Right atrium auricular region (tissue), 2 donors: ENCODE results near the gene TECPR2. TPM values are rescaled to one million over a fixed set of nuclear protein-coding genes. Genes with fewer than 3 reads are reported as not detected.

Experiments
- DNase-seq: peaks from one replicate; pipeline ENCODE4 v3.0.0-alpha.2; 2019; ENCODE audit warnings: low spot score
- H3K27ac ChIP-seq, 2 donors: fragments of 200-600 bp; sonication (generic); 1 replicate in 1 of 2; 2 replicates in 1 of 2; pipeline ENCODE4 v1.5.1; 2016 to 2019
- H3K27me3 ChIP-seq, 2 donors: fragments of 200-600 bp; sonication (generic); one replicate each; pipeline versions ENCODE4 v1.5.1 to v1.6.0; 2017 to 2019
- H3K36me3 ChIP-seq: fragments of 200-600 bp; sonication (generic); one replicate; pipeline ENCODE4 v1.5.1; 2016
- H3K4me1 ChIP-seq, 2 donors: fragments of 200-600 bp; sonication (generic); one replicate each; pipeline versions ENCODE4 v1.5.1 to v1.6.0; 2017 to 2019
- H3K4me3 ChIP-seq, 2 donors: fragments of 200-600 bp; sonication (generic); 1 replicate in 1 of 2; 2 replicates in 1 of 2; pipeline ENCODE4 v1.5.1; 2017 to 2019; ENCODE audit warnings: mild to moderate bottlenecking in 1 of 2, moderate library complexity in 1 of 2
- H3K9me3 ChIP-seq, 2 donors: fragments of 200-600 bp; sonication (generic); one replicate each; pipeline ENCODE4 v1.5.1; 2019
- total RNA-seq, 2 donors: library from RNA; depleted of rRNA; stranded (reverse); fragments of >200 nt; gene quantifications; one replicate each; pipeline ENCODE4 v1.1.0, GENCODE V29; 2016
- TF ChIP-seq, protein P1 (sequence below), 2 donors: fragments of 200-600 bp; sonication (generic); IDR thresholded peaks; one replicate each; pipeline ENCODE4 v1.5.1; 2019; ENCODE audit warnings: antibody characterized with exemption in 2 of 2

Gene TECPR2
- total RNA-seq, 2 donors from 2014 or later: 13.2 to 15.5 TPM

DNA sequence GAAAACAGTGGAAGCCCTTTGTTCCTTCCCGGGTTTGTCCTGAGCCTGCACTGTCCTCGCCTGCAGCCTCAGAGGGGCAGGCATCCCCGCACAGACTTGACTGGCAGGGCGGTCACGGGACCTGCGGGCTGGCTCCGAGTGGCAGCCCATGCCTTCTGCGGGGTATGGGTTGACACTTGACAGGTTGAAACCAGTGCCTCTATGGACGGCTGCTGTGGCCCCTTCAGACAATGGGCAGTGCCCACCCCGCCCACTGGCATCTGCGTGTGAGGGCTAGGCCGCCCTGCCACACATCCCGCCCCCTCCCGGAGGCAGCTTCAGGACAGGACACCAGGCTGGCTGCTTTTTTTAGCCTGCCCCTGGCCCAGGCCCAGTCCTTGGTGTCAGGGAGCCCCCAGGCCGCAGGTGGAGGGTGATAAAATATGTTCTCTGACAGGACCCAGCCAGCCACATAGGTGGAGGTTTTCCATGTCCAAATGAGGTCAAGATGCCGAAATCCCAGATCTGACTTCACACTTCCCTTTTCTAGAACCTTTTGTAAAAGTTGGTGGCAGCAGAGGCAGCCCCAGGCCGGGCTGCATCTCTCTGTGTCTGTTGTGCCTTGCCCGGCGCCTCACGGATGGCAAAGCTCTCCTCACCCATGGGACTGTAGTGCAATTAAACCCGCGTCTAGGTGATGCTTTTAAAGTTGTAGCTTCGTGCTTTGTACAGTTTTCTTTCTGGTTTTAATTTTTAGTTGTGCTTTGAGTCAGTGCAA lies 136.8 kb downstream of the TECPR2 start:
- TF ChIP-seq, protein P1, sequence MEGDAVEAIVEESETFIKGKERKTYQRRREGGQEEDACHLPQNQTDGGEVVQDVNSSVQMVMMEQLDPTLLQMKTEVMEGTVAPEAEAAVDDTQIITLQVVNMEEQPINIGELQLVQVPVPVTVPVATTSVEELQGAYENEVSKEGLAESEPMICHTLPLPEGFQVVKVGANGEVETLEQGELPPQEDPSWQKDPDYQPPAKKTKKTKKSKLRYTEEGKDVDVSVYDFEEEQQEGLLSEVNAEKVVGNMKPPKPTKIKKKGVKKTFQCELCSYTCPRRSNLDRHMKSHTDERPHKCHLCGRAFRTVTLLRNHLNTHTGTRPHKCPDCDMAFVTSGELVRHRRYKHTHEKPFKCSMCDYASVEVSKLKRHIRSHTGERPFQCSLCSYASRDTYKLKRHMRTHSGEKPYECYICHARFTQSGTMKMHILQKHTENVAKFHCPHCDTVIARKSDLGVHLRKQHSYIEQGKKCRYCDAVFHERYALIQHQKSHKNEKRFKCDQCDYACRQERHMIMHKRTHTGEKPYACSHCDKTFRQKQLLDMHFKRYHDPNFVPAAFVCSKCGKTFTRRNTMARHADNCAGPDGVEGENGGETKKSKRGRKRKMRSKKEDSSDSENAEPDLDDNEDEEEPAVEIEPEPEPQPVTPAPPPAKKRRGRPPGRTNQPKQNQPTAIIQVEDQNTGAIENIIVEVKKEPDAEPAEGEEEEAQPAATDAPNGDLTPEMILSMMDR (IDR thresholded peaks at IDR 0.05): no peak
- no peaks in the 10 kb centered on the region for H3K9me3 ChIP-seq
- no peak overlapping the region for H3K4me3 ChIP-seq
- peaks cover 22% of the 10 kb centered on the region for H3K36me3 ChIP-seq
- peak overlapping the region; percentile 82 to 93 for H3K27ac ChIP-seq
- DNase-seq: no peak
- peaks cover 0 to 48% of the 10 kb centered on the region in 2 donors for H3K4me1 ChIP-seq
- no peaks in the 10 kb centered on the region for H3K27me3 ChIP-seq

DNA sequence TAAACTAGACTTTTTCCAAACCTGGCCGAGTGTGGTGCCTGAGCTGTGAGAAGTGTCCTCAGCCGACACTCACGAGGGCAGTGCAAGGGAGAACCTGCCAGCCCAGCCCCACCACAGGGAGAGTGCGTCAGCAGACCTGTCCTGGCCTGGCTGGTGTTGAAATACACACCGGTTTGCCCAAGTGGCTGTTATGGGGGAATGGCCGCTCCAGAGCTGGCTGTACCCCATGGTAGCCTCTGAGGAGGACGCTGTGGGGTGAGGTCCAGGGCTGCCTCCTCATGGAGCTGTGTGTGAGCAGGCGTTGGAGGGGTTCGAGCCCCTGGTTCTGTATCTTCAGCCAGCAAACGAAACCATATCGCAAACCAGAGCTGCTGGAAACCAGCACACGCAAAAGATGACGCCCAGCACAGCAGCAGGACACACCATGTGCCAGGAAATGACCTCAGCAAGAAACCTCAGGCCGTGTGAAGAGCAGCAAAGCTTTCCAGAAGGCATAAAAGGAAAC lies 137.5 kb downstream of the TECPR2 start:
- peaks cover 22% of the 10 kb centered on the region for H3K36me3 ChIP-seq
- TF ChIP-seq, protein P1 (IDR thresholded peaks at IDR 0.05): no peak
- H3K27ac ChIP-seq: peak overlapping the region; percentile 82 to 93
- H3K9me3 ChIP-seq: no peaks in the 10 kb centered on the region
- no peaks in the 10 kb centered on the region for H3K27me3 ChIP-seq
- H3K4me3 ChIP-seq: no peak overlapping the region
- peaks cover 0 to 55% of the 10 kb centered on the region in 2 donors for H3K4me1 ChIP-seq
- peak; percentile 93 for DNase-seq

DNA sequence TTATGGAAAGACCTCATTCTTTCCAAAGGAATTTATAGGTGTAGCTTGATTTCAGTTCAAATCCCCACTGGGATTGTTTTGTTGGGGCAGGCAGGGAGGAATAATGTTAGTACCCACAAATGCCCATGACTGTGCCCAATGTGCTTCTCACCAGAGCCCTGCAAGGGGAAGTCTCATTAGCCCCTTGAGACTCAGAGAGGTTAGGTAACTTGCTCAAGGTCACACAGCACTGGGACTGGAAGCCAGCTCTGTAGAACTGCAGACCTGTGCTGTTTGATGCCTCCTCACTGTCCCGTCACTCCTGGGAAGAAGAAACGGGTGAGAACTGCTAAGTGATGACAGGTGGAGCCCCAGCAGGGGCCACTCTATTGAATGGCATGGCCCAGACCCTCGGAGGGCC lies 138.0 kb downstream of the TECPR2 start:
- Histone ChIP-seq H3K27ac (peak overlapping the region; percentile 82 to 93), H3K27me3 (no peaks in the 10 kb centered on the region), H3K9me3 (no peaks in the 10 kb centered on the region), H3K4me1 (peaks cover 0 to 56% of the 10 kb centered on the region in 2 donors), H3K4me3 (no peak overlapping the region), H3K36me3 (peaks cover 22% of the 10 kb centered on the region)
- TF ChIP-seq, protein P1 (IDR thresholded peaks at IDR 0.05): no peak
- DNase-seq: no peak

DNA sequence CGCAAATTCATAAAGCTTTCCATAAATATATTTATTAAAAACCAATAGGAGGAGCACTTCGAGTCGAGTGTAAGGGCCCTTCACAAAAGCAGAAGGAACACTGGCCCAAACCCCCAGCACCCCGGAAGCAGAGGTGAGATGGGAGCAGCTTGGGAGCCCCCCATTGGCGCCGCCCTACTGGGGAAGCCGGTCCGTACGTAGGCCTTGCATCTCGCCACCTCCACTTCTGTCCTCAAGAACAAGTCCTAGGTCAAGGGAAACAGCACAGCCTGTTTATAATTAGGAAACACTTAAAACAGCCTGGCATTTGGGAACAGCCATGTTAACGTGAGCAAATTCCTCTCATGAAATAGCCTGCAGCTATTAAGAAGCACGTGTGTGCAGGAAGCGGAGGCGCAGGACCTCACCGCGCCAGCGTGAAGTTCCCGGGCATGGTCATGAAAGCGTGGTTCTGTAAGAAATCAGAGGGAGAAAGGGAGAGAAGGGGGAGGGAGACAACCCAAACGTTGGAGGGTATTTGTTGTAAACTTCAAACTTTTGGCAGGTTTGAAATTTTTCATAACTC lies 139.1 kb downstream of the TECPR2 start:
- no peaks in the 10 kb centered on the region for H3K27me3 ChIP-seq
- H3K27ac ChIP-seq: peak overlapping the region; percentile 82 to 93
- no peak for DNase-seq
- H3K4me1 ChIP-seq: peaks cover 0 to 56% of the 10 kb centered on the region in 2 donors
- TF ChIP-seq, protein P1 (IDR thresholded peaks at IDR 0.05): no peak
- no peaks in the 10 kb centered on the region for H3K9me3 ChIP-seq
- no peak overlapping the region for H3K4me3 ChIP-seq
- H3K36me3 ChIP-seq: peaks cover 31% of the 10 kb centered on the region

DNA sequence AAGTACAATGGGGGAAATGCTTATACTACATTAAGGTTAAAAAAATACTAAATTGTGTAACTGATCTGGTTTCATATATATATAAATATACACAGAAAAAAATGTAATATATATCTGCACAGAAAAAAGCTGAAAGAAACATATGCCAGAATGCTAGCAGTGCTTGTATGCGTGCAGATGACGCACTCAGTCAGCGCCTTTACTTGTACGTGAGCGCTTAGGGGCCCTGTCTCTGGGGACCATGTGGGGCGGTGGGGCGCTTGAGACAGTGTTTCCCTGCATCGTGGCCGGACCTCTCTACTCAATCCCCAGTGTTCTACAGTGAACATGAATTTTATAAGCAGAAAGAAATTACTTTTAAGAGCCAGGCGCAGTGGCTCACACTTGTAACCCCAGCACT lies 139.8 kb downstream of the TECPR2 start:
- Histone ChIP-seq H3K36me3 (peaks cover 25% of the 10 kb centered on the region), H3K27me3 (no peaks in the 10 kb centered on the region), H3K9me3 (no peaks in the 10 kb centered on the region), H3K27ac (peak overlapping the region; percentile 82 to 93), H3K4me1 (peaks cover 0 to 56% of the 10 kb centered on the region in 2 donors), H3K4me3 (no peak overlapping the region)
- TF ChIP-seq, protein P1 (IDR thresholded peaks at IDR 0.05): no peak
- DNase-seq: no peak
